ENCODE measurements around the gene SRXN1.

The SRXN1 gene

GRCh38 chr20:675453-676314 lies 22.7 kb upstream of the SRXN1 start, which contains the start of gene SCRT2:
Gene SCRT2, minus strand, starts transcription at chr20:675802. Its CDS starts 201 bp downstream, at chr20:675601.
- DNase-seq (ENCODE audit: low read depth), result no peak

- DNase-seq (ENCODE audit: low read depth), result no peak
Observed at GRCh38 chr20:675033-675452, 22.0 kb upstream of the SRXN1 start.

- DNase-seq (ENCODE audit: low read depth), result no peak
Observed at GRCh38 chr20:673603-674001, 20.6 kb upstream of the SRXN1 start.

GRCh38 chr20:672963-673602 lies 20.1 kb upstream of the SRXN1 start:
- no peak for DNase-seq (ENCODE audit: low read depth)

- DNase-seq (ENCODE audit: low read depth), result no peak
Observed at GRCh38 chr20:671252-672030, 18.4 kb upstream of the SRXN1 start.

GRCh38 chr20:669573-669972 lies 16.6 kb upstream of the SRXN1 start:
- DNase-seq (ENCODE audit: low read depth), result no peak

- no peak for DNase-seq (ENCODE audit: low read depth)
Observed at GRCh38 chr20:668638-669037, 15.6 kb upstream of the SRXN1 start.

GRCh38 chr20:668050-668449 lies 15.1 kb upstream of the SRXN1 start:
- no peak for DNase-seq (ENCODE audit: low read depth)

- no peak for DNase-seq (ENCODE audit: low read depth)
Observed at GRCh38 chr20:667351-668034, 14.5 kb upstream of the SRXN1 start.

- no peak for DNase-seq (ENCODE audit: low read depth)
Observed at GRCh38 chr20:666877-667276, 13.9 kb upstream of the SRXN1 start.

- no peak for DNase-seq (ENCODE audit: low read depth)
Observed at GRCh38 chr20:665276-665675, 12.3 kb upstream of the SRXN1 start.

- no peak for DNase-seq (ENCODE audit: low read depth)
Observed at GRCh38 chr20:664576-664975, 11.6 kb upstream of the SRXN1 start.

GRCh38 chr20:664151-664550 lies 11.2 kb upstream of the SRXN1 start:
- no peak for DNase-seq (ENCODE audit: low read depth)

- no peak for DNase-seq (ENCODE audit: low read depth)
Observed at GRCh38 chr20:663315-664090, 10.5 kb upstream of the SRXN1 start.

GRCh38 chr20:662277-663192 lies 9.5 kb upstream of the SRXN1 start:
- no peak for DNase-seq (ENCODE audit: low read depth)

- DNase-seq (ENCODE audit: low read depth), result no peak
Observed at GRCh38 chr20:661474-662270, 8.7 kb upstream of the SRXN1 start.

GRCh38 chr20:658731-659291 lies 5.8 kb upstream of the SRXN1 start:
- DNase-seq (ENCODE audit: low read depth), result no peak

- no peak for DNase-seq (ENCODE audit: low read depth)
Observed at GRCh38 chr20:658202-658601, 5.2 kb upstream of the SRXN1 start.

Measured in non-pigmented ciliary epithelial cell (primary cell).